Muscle of leg (tissue), 11 donors: ENCODE data around the gene E4F1. TPM values are rescaled to one million over a fixed set of nuclear protein-coding genes. Genes with fewer than 3 reads are reported as not detected.

ENCODE experiments used
- DNase-seq: peaks from one replicate; pipeline ENCODE4 v3.0.0; 2013
- H3K27ac ChIP-seq: one replicate; pipeline ENCODE4 v1.5.1; 2013; ENCODE audit warnings: mild to moderate bottlenecking, low read length, control low read depth
- H3K27me3 ChIP-seq: one replicate; pipeline ENCODE4 v1.6.1; 2013; ENCODE audit warnings: low read length; ENCODE audit not compliant: control insufficient read depth, insufficient read depth
- H3K36me3 ChIP-seq: one replicate; pipeline ENCODE4 v1.6.1; 2013; ENCODE audit warnings: low read length; ENCODE audit not compliant: control insufficient read depth, insufficient read depth
- H3K4me1 ChIP-seq: one replicate; pipeline ENCODE4 v1.6.1; 2013; ENCODE audit warnings: low read length; ENCODE audit not compliant: control insufficient read depth, insufficient read depth
- H3K4me3 ChIP-seq: one replicate; pipeline ENCODE4 v1.5.1; 2013; ENCODE audit warnings: low read length, control low read depth
- H3K9me3 ChIP-seq: replicated peaks from 2 replicates; pipeline ENCODE4 v1.6.1; 2013; ENCODE audit warnings: low read depth, low read length; ENCODE audit not compliant: control insufficient read depth
- WGBS: methylation state at CpG from one replicate; pipeline ENCODE4 v1.1.5; 2013; ENCODE audit warnings: missing lambda C conversion rate; ENCODE audit not compliant: insufficient coverage; 5-methylcytosine and 5-hydroxymethylcytosine counted together
- polyA plus RNA-seq, 8 donors: library from polyadenylated mRNA; unstranded; fragments of 120-200 nt; gene quantifications; one replicate each; pipeline versions ENCODE4 v1.2.1 to v1.2.3, GENCODE V29; 2013; ENCODE audit warnings: inconsistent platforms in 1 of 8, low replicate concordance in 1 of 8; ENCODE audit not compliant: insufficient read length in 8 of 8, insufficient read depth in 1 of 8
- total RNA-seq: library from RNA; stranded (reverse); fragments of 120-200 nt; gene quantifications from one replicate; pipeline ENCODE4 v1.2.4, GENCODE V29; 2013

The E4F1 gene
- total and polyA plus RNA-seq, 9 donors: 14.2 to 19.3 (median 17.7) TPM

DNA sequence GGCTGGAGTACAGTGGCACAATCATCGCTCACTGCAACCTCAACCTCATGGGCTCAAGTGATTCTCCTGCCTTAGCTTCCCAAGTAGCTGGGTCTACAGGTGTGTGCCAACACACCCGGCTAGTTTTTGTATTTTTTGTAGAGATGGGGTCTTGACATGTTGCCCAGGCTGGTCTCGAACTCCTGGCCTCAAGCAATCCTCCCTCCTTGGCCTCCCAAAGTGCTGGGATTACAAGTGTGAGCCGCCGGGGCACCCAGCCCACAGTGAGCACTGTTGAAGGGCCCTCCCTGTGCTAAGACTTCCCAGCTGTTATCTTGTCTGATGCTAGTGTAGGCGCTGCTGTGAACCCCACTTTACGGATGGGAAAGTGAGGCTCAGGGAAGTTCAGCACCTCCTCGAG lies 35.0 kb upstream of the E4F1 start:
- Histone ChIP-seq H3K27me3 (peaks cover under 1% of the 10 kb centered on the region), H3K27ac (no peak overlapping the region), H3K4me1 (no peaks in the 10 kb centered on the region), H3K9me3 (no peaks in the 10 kb centered on the region), H3K36me3 (peaks cover 3% of the 10 kb centered on the region), H3K4me3 (no peak overlapping the region)
- DNase-seq: no peak
- WGBS: 94% methylated on average over 6 of the region's 8 CpGs

DNA sequence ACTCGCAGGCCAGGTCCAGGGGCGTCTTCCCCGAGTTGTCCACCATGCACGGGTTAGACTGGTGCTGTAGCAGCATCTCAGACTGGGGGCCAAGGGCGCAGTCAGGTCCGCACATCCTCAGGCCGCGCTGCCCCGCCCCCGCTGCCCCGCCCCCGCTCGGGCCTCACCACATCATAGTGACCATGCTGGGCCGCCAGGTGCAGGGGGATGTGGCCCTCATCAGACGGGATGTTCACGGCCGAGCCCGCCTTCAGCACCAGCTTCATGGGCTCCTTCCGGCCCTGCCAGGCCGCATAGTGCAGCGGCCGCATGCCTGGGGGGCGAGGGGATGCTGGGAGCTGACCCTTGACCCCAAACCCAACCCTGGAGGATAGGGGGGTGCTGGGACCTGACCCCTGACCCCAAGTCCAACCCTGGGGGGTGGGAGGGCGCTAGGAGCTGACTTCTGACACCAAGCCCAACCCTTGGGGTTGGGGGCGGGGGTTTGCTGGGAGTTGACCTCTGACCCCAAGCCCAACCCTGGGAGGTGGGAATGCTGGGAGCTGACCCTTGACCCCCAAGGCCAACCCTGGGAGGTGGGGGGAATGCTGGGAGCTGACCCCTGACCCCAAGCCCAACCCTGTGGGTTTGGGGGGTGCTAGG lies 34.0 kb upstream of the E4F1 start:
- Histone ChIP-seq H3K27me3 (peaks cover 9% of the 10 kb centered on the region), H3K4me1 (peaks cover 2% of the 10 kb centered on the region), H3K9me3 (no peaks in the 10 kb centered on the region), H3K36me3 (peaks cover 3% of the 10 kb centered on the region), H3K4me3 (no peak overlapping the region), H3K27ac (no peak overlapping the region)
- 87% methylated on average over 16 of the region's 25 CpGs for WGBS
- DNase-seq: no peak

DNA sequence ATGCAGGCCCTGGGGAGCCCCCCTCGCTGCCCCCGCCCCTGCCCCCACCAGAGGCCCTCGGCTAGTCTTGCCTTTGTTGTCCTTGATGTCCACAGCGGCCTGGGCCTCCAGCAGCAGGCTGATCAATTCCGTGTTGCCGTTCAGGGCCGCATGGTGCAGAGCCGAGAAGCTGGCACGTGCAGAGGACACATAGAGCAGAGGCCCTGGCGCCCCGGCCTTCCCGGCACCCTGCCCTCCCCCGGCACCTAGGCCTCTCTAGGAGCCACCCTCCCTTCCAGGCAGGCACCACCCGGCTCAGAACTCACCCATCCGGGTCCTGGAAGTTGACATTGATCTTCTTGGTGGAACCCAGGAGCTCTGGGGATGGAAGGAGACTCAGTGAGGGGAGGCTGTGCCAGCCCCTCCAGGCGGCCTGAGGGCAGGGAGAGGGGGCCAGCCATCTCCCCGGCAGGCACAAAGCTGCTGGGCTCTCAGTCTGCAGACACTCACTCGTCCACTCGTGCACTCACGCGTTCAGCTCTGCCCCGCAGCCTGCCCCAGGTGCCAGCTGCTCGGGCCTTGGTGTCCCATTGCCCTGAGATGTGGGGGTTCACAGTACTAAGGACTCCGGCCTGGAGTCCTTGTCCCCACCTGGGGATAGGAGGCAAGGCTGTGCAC lies 33.3 kb upstream of the E4F1 start:
- H3K4me1 ChIP-seq: peaks cover 10% of the 10 kb centered on the region
- 67% methylated on average over 15 of the region's 24 CpGs for WGBS

DNA sequence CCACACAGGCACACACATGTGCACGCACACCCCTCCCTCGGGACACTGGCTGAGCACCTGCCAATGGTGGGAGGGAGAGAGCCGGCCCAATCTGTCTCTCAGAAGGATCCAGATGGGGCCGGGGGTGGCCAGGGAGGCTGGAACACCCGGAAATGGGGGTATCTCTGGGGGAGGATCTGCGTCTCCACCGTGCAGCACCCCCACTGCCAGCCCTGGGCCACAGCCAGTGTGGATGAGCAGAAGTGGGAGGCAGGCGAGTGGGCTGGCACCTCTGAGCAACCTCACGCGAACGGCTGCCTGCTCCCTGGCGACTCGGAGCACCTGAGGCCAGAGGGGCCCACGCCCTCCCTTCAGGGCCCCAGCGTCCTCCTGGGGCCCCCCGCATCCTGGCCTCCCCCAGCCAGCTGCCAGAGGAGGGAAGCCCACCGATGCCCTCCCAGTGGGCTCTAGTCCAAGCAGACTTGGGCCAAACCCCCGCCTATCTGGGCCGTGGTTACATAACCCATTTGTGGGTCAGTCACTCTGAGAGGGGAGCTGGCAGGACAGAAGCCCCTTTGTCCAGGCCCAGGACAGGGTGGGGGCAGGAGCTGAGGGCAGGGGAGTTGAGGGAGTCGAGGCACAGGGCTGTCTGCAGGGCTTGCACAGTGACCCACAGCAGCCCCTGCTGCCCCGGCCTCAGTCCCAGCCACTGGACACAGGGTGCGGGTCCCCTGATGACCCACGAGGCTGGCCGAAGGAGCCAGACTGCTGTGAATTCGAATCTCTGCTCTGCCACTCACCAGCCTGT lies 32.5 kb upstream of the E4F1 start:
- WGBS: 63% methylated on average over 20 of the region's 25 CpGs
- H3K27ac ChIP-seq: no peak overlapping the region
- no peaks in the 10 kb centered on the region for H3K9me3 ChIP-seq
- no peak for DNase-seq
- H3K4me3 ChIP-seq: no peak overlapping the region
- peaks cover 3% of the 10 kb centered on the region for H3K36me3 ChIP-seq
- peaks cover 17% of the 10 kb centered on the region for H3K4me1 ChIP-seq
- H3K27me3 ChIP-seq: peaks cover 24% of the 10 kb centered on the region

More for the DNA sequence above, 33.3 kb upstream of the E4F1 start:
- Histone ChIP-seq H3K4me3 (no peak overlapping the region), H3K27me3 (peaks cover 17% of the 10 kb centered on the region), H3K27ac (no peak overlapping the region), H3K36me3 (peaks cover 3% of the 10 kb centered on the region), H3K9me3 (no peaks in the 10 kb centered on the region)
- DNase-seq: no peak

DNA sequence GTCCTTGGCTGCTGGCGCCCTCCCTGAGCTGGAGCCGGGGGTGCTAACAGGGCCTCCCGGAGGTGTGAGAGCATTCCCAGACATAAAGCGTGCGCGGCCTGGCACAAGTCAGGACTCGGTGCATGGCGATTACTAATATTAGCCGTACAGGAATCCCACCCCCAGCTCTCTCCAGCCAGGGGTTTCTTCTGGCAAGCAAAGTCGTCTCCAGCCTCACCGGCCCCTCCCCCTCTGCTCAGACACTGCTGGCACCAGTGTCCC lies 32.0 kb upstream of the E4F1 start:
- no peak for DNase-seq
- Histone ChIP-seq H3K27ac (no peak overlapping the region), H3K27me3 (peaks cover 25% of the 10 kb centered on the region), H3K4me1 (peaks cover 18% of the 10 kb centered on the region), H3K36me3 (no peaks in the 10 kb centered on the region), H3K9me3 (no peaks in the 10 kb centered on the region), H3K4me3 (no peak overlapping the region)
- 66% methylated on average over 11 of the region's 11 CpGs for WGBS

DNA sequence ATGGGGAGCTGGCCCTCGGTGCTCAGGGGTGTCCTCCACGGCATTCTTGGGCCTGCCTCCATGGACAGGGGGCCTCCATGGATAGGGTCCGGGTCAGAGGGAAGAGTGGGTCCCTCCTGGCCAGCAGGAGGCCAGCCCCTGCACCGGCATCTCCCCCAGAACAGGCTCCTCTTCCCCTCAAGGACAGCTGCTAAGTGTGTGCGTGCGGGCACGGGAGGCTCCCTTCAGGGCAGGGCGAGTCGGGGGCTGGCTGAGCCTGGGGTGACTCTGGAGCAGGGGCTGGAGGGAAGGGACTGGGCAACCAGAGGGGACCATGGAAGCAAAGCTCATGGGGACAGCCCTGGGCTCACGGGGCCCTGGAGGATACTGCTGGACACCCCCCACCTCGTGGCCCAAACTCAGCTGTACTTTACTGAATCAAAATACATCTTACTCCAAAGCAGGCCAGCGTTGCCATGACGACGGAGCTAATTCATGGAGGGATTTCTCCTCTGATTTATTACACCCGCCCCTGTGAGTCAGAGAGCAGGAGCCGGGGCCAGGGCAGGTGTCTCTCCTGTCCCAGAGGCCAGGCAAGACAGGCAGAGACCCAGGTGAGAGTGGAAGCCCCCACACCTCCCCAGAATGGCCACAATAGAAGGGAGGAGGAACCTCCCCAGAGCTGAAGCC lies 29.1 kb upstream of the E4F1 start:
- Histone ChIP-seq H3K9me3 (no peaks in the 10 kb centered on the region), H3K27me3 (peaks cover 45% of the 10 kb centered on the region), H3K27ac (no peak overlapping the region), H3K4me1 (peaks cover 18% of the 10 kb centered on the region), H3K4me3 (no peak overlapping the region), H3K36me3 (no peaks in the 10 kb centered on the region)
- 30% methylated on average over 6 of the region's 16 CpGs for WGBS
- peak; percentile 65 for DNase-seq

DNA sequence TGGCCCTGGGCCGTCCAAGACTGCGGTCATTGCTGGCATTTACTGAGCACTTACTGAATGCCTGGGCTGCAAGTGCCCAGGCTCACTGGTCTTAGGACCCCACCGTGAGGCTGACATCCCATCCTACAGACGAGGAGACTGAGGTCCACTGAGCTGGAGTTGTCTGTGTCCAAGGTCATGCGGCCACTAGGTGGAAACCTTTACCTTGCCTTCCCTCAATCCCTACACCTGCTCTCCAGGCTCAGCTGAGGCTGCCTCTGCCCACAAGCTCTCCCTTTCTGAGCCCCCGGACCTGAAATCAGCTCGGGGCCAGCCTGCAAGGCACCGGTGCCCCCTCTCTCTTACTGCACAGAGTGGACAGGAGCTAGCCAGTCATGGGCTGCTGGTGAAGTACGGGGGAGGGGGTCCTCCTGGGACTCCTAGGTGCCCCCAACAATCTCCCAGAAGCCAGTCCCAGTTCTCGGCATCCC lies 28.5 kb upstream of the E4F1 start:
- no peaks in the 10 kb centered on the region for H3K36me3 ChIP-seq
- no peak overlapping the region for H3K27ac ChIP-seq
- DNase-seq: peak; percentile 57
- H3K4me3 ChIP-seq: no peak overlapping the region
- no peaks in the 10 kb centered on the region for H3K9me3 ChIP-seq
- whole genome bisulfite sequencing: 26% methylated on average over 5 of the region's 10 CpGs
- H3K27me3 ChIP-seq: peaks cover 50% of the 10 kb centered on the region
- peaks cover 18% of the 10 kb centered on the region for H3K4me1 ChIP-seq

DNA sequence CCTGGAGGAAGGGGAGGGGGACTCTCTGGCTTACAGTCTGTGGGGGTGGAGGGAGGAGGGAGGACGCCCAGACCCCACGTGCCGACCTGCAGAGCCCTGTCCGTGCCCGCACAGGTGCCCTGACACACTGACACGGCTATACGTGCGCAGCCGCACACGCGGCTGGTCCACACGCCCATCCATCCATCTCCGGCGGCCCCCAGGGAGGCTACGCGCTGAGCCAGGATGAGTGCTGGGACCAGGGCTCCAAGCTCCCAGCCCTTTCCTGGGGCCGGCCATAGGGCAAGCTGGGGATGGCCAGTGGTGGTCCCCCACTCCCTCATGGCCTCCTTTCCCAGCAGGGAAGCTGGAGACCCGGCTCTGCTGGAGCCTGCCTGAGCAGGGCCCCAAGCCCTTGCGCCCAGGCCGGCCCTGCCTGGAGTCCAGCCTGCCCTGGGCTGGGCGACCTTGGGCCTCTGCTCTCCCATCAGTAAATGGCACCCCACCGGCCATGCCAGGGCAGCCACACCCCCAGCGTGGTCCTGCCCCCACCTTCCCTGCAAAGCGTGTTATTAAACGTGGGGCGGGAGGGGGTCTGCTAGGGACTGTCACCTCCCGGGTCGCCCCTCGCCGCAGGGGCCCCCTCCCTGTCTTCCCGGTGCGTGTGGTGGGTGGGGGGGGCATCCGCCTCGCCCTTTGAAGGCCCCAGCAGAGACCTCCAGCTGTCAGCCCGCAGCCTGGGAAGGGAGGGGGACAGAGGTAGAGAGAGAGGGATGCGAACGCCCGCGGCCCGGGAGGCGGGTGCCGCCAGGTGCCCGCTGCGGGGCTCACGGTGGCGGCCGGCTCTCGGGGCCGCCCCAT lies 27.8 kb upstream of the E4F1 start:
- Histone ChIP-seq H3K27ac (no peak overlapping the region), H3K4me3 (peak overlapping the region; percentile 24), H3K27me3 (peaks cover 50% of the 10 kb centered on the region), H3K36me3 (no peaks in the 10 kb centered on the region), H3K9me3 (no peaks in the 10 kb centered on the region), H3K4me1 (peaks cover 18% of the 10 kb centered on the region)
- DNase-seq: no peak
- WGBS: 0% methylated on average over 34 of the region's 49 CpGs

DNA sequence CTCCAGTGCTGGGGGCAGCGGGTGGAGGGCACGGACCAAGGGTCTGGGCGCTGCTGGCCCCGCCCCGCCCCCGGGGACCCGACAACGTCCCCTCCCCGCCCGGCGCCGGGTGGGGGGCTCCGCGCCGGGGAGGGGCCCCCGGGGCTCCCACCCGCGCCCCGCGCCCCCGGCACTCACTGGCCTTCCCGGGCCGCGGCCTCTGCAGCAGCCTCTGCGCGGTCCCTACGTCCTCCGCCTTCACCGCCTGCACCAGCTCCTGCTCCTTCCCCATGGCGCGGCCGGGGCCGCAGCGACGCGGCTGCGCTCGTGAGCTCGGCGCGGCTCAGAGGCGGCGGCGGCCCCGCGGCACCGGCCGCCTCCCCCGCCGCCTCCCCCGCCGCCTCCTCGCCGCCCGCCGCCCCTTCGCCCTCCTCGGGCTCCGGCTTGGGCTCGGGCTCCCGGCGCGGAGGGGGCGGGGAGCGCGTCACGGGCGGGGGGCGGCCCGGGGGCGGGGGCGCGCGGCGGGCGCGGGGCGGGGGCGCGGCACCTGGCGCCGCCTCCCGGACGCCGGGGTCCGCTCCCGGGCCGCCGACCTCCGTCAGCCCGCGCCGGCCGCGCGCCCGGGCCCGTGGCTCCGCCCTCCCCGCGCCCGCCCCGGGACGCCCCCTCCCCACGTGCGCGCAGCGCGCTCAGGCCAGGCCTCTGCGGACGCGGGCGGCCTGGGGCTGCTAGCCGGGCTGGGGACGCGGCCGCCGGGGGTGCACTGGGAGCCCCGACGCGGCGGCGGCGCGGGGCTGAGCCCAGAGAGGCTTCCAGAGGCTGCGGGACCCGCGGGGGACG lies 27.0 kb upstream of the E4F1 start, which contains the start of gene CASKIN1:
CASKIN1 (minus strand) TSS at position 444 of the 819 bp plus-strand sequence; CDS start at position 271, 173 bp downstream.
- WGBS: under 1% methylated on average over 98 of the region's 129 CpGs
- DNase-seq: no peak

More for the DNA sequence above, 27.0 kb upstream of the E4F1 start, which contains the start of gene CASKIN1:
- H3K36me3 ChIP-seq: no peaks in the 10 kb centered on the region
- H3K27me3 ChIP-seq: peaks cover 50% of the 10 kb centered on the region
- H3K27ac ChIP-seq: no peak within 1 kb of the TSS
- H3K9me3 ChIP-seq: no peaks in the 10 kb centered on the region
- peak within 1 kb of the TSS; percentile 24 for H3K4me3 ChIP-seq
- peaks cover 18% of the 10 kb centered on the region for H3K4me1 ChIP-seq
